Nephron progenitor cell (in vitro differentiated cells): ENCODE measurements around the gene DDX10.

ENCODE experiments used
- DNase-seq: peaks from one replicate; pipeline ENCODE4 v3.0.0; 2021
- H3K27ac Mint-ChIP-seq: 2 replicates; pipeline ENCODE4 v1.8.0; 2021; ENCODE audit warnings: mild to moderate bottlenecking, moderate library complexity, mixed read lengths
- H3K27me3 Mint-ChIP-seq: 2 replicates; pipeline ENCODE4 v1.8.0; 2021; ENCODE audit warnings: mild to moderate bottlenecking, low read depth, mixed read lengths; ENCODE audit not compliant: poor library complexity
- H3K36me3 Mint-ChIP-seq: 2 replicates; pipeline ENCODE4 v1.8.0; 2021; ENCODE audit warnings: low read depth, mixed read lengths
- H3K4me1 Mint-ChIP-seq: 2 replicates; pipeline ENCODE4 v1.8.0; 2021; ENCODE audit warnings: mixed read lengths
- H3K4me3 Mint-ChIP-seq: 2 replicates; pipeline ENCODE4 v1.8.0; 2021; ENCODE audit warnings: mild to moderate bottlenecking, moderate library complexity, mixed read lengths
- H3K9me3 Mint-ChIP-seq: 2 replicates; pipeline ENCODE4 v1.8.0; 2021; ENCODE audit warnings: mild to moderate bottlenecking, moderate library complexity, mixed read lengths
- TF ChIP-seq, protein P1 (sequence below): fragments of 200-600 bp; sonication (generic); IDR thresholded peaks from 2 replicates; pipeline ENCODE4 v1.5.0; 2021; ENCODE audit warnings: antibody characterized with exemption

DDX10 gene

DNA sequence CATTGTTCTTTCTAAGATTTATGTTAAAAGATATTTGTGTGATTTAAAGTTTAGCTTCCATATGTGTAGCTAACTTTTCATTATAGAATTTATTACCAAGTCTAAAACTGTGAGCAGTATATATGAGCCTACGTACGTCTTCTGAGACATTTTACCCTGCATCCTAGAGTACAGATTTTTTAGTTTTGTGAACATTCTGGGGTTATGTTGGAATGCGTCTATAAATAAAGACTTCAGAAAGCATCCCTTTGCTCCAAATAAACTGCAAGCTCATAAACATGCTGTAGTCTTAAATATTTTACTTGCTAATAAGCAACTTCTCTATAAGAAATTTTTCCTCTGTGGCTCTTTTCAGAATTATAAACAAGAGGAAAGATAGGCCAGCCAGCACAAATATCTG lies 236.5 kb downstream of the DDX10 start:
- Mint-ChIP-seq H3K4me3 (no peak overlapping the region), H3K4me1 (peaks cover 22% of the 10 kb centered on the region), H3K9me3 (peaks cover 21% of the 10 kb centered on the region), H3K27ac (no peak overlapping the region), H3K36me3 (peaks cover 24% of the 10 kb centered on the region), H3K27me3 (no peaks in the 10 kb centered on the region)
- TF ChIP-seq, protein P1, sequence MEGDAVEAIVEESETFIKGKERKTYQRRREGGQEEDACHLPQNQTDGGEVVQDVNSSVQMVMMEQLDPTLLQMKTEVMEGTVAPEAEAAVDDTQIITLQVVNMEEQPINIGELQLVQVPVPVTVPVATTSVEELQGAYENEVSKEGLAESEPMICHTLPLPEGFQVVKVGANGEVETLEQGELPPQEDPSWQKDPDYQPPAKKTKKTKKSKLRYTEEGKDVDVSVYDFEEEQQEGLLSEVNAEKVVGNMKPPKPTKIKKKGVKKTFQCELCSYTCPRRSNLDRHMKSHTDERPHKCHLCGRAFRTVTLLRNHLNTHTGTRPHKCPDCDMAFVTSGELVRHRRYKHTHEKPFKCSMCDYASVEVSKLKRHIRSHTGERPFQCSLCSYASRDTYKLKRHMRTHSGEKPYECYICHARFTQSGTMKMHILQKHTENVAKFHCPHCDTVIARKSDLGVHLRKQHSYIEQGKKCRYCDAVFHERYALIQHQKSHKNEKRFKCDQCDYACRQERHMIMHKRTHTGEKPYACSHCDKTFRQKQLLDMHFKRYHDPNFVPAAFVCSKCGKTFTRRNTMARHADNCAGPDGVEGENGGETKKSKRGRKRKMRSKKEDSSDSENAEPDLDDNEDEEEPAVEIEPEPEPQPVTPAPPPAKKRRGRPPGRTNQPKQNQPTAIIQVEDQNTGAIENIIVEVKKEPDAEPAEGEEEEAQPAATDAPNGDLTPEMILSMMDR, result no peak
- no peak for DNase-seq

DNA sequence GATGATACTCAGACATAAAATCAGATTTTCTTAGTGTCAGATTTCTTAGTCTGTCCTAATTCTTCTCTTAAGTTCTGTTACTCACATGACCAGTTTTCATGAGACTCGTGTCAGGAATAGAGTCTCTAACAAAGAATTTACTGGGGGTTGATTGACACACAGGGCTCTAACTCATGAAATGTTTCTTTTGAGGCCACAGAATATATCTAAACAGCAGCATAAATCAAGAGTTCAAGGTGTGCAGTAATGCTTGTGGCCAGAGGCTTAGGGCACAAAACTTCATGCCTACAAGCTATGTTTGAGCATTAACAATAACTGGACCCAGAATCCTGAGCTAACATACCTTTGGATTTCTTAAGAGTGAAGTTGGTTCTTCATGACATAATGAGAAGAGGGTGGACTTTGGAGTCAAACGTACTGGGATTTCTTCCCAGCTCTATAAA lies 237.2 kb downstream of the DDX10 start:
- Mint-ChIP-seq H3K9me3 (peaks cover 21% of the 10 kb centered on the region), H3K27me3 (no peaks in the 10 kb centered on the region), H3K36me3 (peaks cover 24% of the 10 kb centered on the region), H3K4me1 (peaks cover 15% of the 10 kb centered on the region), H3K4me3 (no peak overlapping the region), H3K27ac (no peak overlapping the region)
- TF ChIP-seq, protein P1, result no peak
- DNase-seq, result no peak

- Mint-ChIP-seq H3K4me3 (no peak overlapping the region), H3K36me3 (peaks cover 5% of the 10 kb centered on the region), H3K9me3 (peaks cover 4% of the 10 kb centered on the region), H3K27me3 (no peaks in the 10 kb centered on the region), H3K27ac (no peak overlapping the region), H3K4me1 (peaks cover 6% of the 10 kb centered on the region)
- DNase-seq, result no peak
- TF ChIP-seq, protein P1, result no peak
Observed at GRCh38 chr11:108904480-108904879, 239.6 kb downstream of the DDX10 start.

GRCh38 chr11:108906329-108906728 lies 241.5 kb downstream of the DDX10 start:
- Mint-ChIP-seq H3K36me3 (no peaks in the 10 kb centered on the region), H3K27me3 (no peaks in the 10 kb centered on the region), H3K27ac (no peak overlapping the region), H3K4me1 (peaks cover 6% of the 10 kb centered on the region), H3K4me3 (no peak overlapping the region), H3K9me3 (no peaks in the 10 kb centered on the region)
- DNase-seq, result no peak
- TF ChIP-seq, protein P1, result no peak

GRCh38 chr11:108906826-108907225 lies 242.0 kb downstream of the DDX10 start:
- Mint-ChIP-seq H3K4me3 (no peak overlapping the region), H3K27ac (no peak overlapping the region), H3K36me3 (no peaks in the 10 kb centered on the region), H3K27me3 (no peaks in the 10 kb centered on the region), H3K9me3 (no peaks in the 10 kb centered on the region), H3K4me1 (peaks cover 5% of the 10 kb centered on the region)
- no peak for DNase-seq
- TF ChIP-seq, protein P1, result no peak

GRCh38 chr11:108909041-108909440 lies 244.2 kb downstream of the DDX10 start:
- TF ChIP-seq, protein P1, result no peak

More at GRCh38 chr11:108909041-108909440, 244.2 kb downstream of the DDX10 start:
- Mint-ChIP-seq H3K36me3 (no peaks in the 10 kb centered on the region), H3K27ac (no peak overlapping the region), H3K4me1 (no peaks in the 10 kb centered on the region), H3K27me3 (no peaks in the 10 kb centered on the region), H3K9me3 (no peaks in the 10 kb centered on the region), H3K4me3 (no peak overlapping the region)
- no peak for DNase-seq
